Activated CD8-positive, alpha-beta memory T cell treated with anti-CD3 and anti-CD28 coated beads, Interleukin-2, amount 50 U/mL, for 4 hours (primary cell): ENCODE results near the gene SIM1.

ENCODE experiments used
- DNase-seq: peaks from one replicate; pipeline ENCODE4 v3.0.0-alpha.2; 2020

The SIM1 gene

GRCh38 chr6:100456141-100456907 is 8.4 kb downstream of the SIM1 start:
- no peak for DNase-seq

GRCh38 chr6:100455230-100456124 is 9.2 kb downstream of the SIM1 start:
- DNase-seq = no peak

GRCh38 chr6:100454551-100455229 is 10.0 kb downstream of the SIM1 start:
- no peak for DNase-seq

- no peak for DNase-seq
These were observed 10.8 kb downstream of the SIM1 start for GRCh38 chr6:100453701-100454521.

GRCh38 chr6:100452998-100453397 is 11.7 kb downstream of the SIM1 start:
- DNase-seq = no peak

GRCh38 chr6:100451577-100451976 is 13.1 kb downstream of the SIM1 start:
- DNase-seq = no peak

- no peak for DNase-seq
These were observed 15.5 kb downstream of the SIM1 start for GRCh38 chr6:100449239-100449691.

GRCh38 chr6:100447900-100448748 is 16.6 kb downstream of the SIM1 start:
- no peak for DNase-seq

- DNase-seq = no peak
These were observed 17.4 kb downstream of the SIM1 start for GRCh38 chr6:100447081-100447899.

GRCh38 chr6:100446115-100447080 is 18.3 kb downstream of the SIM1 start:
- DNase-seq = no peak

- no peak for DNase-seq
These were observed 19.2 kb downstream of the SIM1 start for GRCh38 chr6:100445512-100445911.

- no peak for DNase-seq
These were observed 23.8 kb downstream of the SIM1 start for GRCh38 chr6:100440935-100441334.

GRCh38 chr6:100435299-100435698 is 29.4 kb downstream of the SIM1 start:
- DNase-seq = no peak

GRCh38 chr6:100433726-100434435 is 30.8 kb downstream of the SIM1 start:
- DNase-seq = no peak

GRCh38 chr6:100432136-100432535 is 32.6 kb downstream of the SIM1 start:
- DNase-seq = no peak

- no peak for DNase-seq
These were observed 33.8 kb downstream of the SIM1 start for GRCh38 chr6:100430962-100431361.

GRCh38 chr6:100427452-100427851 is 37.3 kb downstream of the SIM1 start:
- DNase-seq = no peak

GRCh38 chr6:100426744-100427338 is 37.9 kb downstream of the SIM1 start:
- DNase-seq = no peak
